HepG2 (cell line): ENCODE measurements around the gene HSD11B1L.
"Not testable (repeated sequence)": the region's sequence is repeated elsewhere in the genome, so short reads cannot be mapped to it uniquely, and the experiment has no call there.

Experiments
- TBP ChIP-seq: sonication (generic); formaldehyde crosslinking; IDR thresholded peaks from 2 replicates; pipeline ENCODE4 v1.5.0; 2020; ENCODE audit warnings: missing genetic modification reagents
- U2AF1 ChIP-seq: fragments of 200-400 bp; formaldehyde crosslinking; optimal IDR thresholded peaks from 2 replicates; pipeline ENCODE3; 2017; ENCODE audit warnings: mild to moderate bottlenecking, low read depth, low read length
- YY1 ChIP-seq: IDR thresholded peaks from 2 replicates; pipeline ENCODE4 v1.6.1; 2011; ENCODE audit warnings: low read length, low read depth, moderate library complexity, mild to moderate bottlenecking; ENCODE audit not compliant: insufficient read depth, insufficient replicate concordance
- ZFY ChIP-seq: sonication (generic); formaldehyde crosslinking; IDR thresholded peaks from 2 replicates; pipeline ENCODE4 v1.4.0; 2020; ENCODE audit warnings: missing genetic modification reagents
- ZNF3 ChIP-seq: IDR thresholded peaks from 2 replicates; pipeline ENCODE4 v1.7.0; 2017; ENCODE audit warnings: inconsistent platforms
- ZNF709 ChIP-seq: sonication (generic); formaldehyde crosslinking; IDR thresholded peaks from 2 replicates; pipeline ENCODE4 v1.5.0; 2020; ENCODE audit warnings: mild to moderate bottlenecking, missing genetic modification reagents
- TF ChIP-seq, protein P1 (sequence below): sonication (generic); formaldehyde crosslinking; IDR thresholded peaks from 2 replicates; pipeline ENCODE4 v1.5.0; 2020; ENCODE audit warnings: mild to moderate bottlenecking, missing genetic modification reagents, moderate library complexity

DNA sequence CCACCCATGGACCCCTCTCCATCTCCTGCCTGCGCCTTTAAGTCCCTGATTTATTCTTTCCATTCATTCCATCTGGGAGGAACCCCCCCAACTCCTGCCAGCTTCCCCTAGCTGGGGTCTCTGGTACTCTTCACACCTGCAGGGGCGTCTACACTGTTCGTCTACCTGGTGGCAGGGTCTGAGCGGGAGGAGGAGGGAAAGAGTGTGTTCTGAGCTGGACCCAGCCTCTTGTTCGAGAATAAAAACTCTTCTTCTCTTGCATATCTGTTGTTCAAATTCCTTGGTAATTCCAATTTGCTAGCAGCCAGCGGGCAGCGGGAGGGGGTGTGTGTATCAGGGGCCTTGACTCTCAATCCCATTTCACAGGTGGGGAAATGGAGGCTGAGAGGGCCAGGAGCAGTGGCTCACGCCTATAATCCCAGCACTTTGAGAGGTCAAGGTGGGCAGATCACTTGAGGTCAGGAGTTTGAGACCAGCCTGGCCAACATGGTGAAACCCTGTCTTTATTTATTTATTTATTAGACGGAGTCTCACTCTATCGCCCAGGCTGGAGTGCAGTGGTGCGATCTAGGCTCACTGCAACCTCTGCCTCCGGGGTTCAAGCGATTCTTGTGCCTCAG is 7.5 kb downstream of the HSD11B1L start:
- not testable (repeated sequence) for TF ChIP-seq ZNF3 (CRISPR knock-in tag); U2AF1; ZFY (CRISPR knock-in tag); ZNF709; TBP; YY1
- TF ChIP-seq, protein P1, sequence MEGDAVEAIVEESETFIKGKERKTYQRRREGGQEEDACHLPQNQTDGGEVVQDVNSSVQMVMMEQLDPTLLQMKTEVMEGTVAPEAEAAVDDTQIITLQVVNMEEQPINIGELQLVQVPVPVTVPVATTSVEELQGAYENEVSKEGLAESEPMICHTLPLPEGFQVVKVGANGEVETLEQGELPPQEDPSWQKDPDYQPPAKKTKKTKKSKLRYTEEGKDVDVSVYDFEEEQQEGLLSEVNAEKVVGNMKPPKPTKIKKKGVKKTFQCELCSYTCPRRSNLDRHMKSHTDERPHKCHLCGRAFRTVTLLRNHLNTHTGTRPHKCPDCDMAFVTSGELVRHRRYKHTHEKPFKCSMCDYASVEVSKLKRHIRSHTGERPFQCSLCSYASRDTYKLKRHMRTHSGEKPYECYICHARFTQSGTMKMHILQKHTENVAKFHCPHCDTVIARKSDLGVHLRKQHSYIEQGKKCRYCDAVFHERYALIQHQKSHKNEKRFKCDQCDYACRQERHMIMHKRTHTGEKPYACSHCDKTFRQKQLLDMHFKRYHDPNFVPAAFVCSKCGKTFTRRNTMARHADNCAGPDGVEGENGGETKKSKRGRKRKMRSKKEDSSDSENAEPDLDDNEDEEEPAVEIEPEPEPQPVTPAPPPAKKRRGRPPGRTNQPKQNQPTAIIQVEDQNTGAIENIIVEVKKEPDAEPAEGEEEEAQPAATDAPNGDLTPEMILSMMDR = not testable (repeated sequence)
